ENCODE data around the gene VPS13A.

VPS13A gene

GRCh38 chr9:77163884-77164283, 13.4 kb upstream of the VPS13A start:
- DNase-seq (ENCODE audit: low read depth), result no peak
- no peak overlapping the region for H3K4me3 ChIP-seq (ENCODE audit: low read depth, low read length)
- no peak for TF ChIP-seq CTCF (IDR thresholded peaks at IDR 0.05; ENCODE audit: insufficient read depth, low read depth, low read length, missing control alignments)

DNA sequence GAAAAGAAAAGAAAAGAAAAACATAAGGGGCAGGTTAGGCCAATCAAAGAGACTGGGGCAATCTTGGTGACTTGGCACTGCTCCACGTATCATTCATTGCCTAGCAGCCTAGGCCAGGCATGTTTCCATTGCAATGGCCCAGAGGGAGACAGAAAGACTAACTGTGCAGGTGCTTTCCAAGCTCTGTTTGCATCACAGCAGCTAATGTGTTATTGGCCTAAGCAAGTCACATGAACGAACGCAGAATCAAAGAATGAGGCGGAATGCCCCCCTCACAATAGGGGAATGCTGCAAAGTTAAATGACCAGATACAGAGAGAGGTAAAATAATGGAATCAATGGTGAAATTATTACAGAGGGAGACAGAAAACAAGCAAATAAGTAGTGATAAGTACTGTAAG, 11.1 kb upstream of the VPS13A start:
- no peak overlapping the region for H3K4me3 ChIP-seq (ENCODE audit: low read depth, low read length)
- peak; percentile 13 for DNase-seq (ENCODE audit: low read depth)
- no peak for TF ChIP-seq CTCF (IDR thresholded peaks at IDR 0.05; ENCODE audit: insufficient read depth, low read depth, low read length, missing control alignments)

DNA sequence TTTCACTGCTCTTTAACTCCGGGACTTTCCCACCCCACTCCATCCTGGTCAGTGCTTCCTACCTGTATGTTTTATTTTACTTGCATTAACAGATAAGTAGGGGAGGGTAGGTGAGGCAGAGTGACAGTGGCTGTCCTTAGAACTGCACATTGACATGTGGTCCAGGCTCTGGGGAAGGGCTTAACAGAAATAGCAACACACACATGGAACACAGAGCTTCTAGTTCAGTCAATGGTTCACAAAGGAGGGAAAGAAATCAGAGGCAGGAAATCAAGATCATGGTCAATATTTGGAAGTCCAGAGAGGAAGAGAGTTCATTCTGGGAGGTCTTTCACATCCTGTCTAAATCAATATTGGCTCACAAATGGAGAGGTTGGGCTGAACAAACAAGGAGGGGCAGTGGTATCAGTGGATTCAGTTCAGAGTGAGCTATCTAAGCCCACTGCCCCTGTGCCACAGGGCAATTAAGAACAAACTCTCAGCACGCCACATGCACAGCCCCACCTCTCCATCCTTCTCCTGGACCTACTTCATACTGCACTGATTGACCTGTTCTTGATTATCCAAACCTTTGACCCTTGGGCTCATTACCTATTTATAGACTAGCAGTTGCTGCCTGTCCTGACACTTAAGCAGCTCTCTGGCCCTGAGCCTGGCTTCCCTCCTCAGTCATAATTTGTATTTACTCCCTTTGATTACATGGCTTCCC, 6.2 kb upstream of the VPS13A start:
- DNase-seq (ENCODE audit: low read depth), result no peak
- TF ChIP-seq CTCF (IDR thresholded peaks at IDR 0.05; ENCODE audit: insufficient read depth, low read depth, low read length, missing control alignments), result no peak
- no peak overlapping the region for H3K4me3 ChIP-seq (ENCODE audit: low read depth, low read length)

GRCh38 chr9:77175151-77175550, 2.2 kb upstream of the VPS13A start:
- no peak for DNase-seq (ENCODE audit: low read depth)
- no peak for TF ChIP-seq CTCF (IDR thresholded peaks at IDR 0.05; ENCODE audit: insufficient read depth, low read depth, low read length, missing control alignments)

DNA sequence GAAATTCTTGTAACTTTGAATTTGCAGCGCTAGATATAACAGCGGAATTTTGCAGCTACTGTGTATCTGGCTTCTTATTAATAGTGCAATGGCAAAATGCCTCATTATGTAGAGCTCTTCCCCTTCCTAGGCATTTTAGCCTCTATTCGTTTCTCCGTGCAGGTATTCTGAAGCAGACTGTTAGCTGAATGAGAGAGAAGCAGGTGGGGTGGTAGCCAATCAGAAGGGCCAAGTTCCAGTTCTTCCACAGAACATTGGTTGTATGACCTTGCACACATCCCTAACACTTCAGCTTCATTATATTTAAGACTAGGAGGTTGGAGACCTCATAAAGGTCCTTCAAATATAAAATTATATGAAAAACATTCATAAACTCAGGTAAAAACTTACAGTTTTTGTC, 1.2 kb upstream of the VPS13A start:
- no peak for TF ChIP-seq CTCF (IDR thresholded peaks at IDR 0.05; ENCODE audit: insufficient read depth, low read depth, low read length, missing control alignments)
- no peak overlapping the region for H3K4me3 ChIP-seq (ENCODE audit: low read depth, low read length)
- DNase-seq (ENCODE audit: low read depth), result no peak

More at GRCh38 chr9:77175151-77175550, 2.2 kb upstream of the VPS13A start:
- H3K4me3 ChIP-seq (ENCODE audit: low read depth, low read length), result no peak overlapping the region

GRCh38 chr9:77176686-77177142, 620 bp upstream of the VPS13A start:
- peak overlapping the region; percentile 74 for H3K4me3 ChIP-seq (ENCODE audit: low read depth, low read length)
- DNase-seq (ENCODE audit: low read depth), result no peak

More at GRCh38 chr9:77176686-77177142, 620 bp upstream of the VPS13A start:
- no peak for TF ChIP-seq CTCF (IDR thresholded peaks at IDR 0.05; ENCODE audit: insufficient read depth, low read depth, low read length, missing control alignments)
